ENCODE data around the gene DOK5. TPM values are rescaled to one million over a fixed set of nuclear protein-coding genes. Genes with fewer than 3 reads are reported as not detected.

The DOK5 gene
- total RNA-seq, 1 experiment from 2014 or later: 4.9 TPM

GRCh38 chr20:54467622-54468021, 7.8 kb upstream of the DOK5 start:
- CTCF ChIA-PET: no interaction called here
- no TSS peak for BruUV-seq (replicated peaks)
- intact Hi-C loops (cut with micrococcal nuclease; ENCODE audit: unreplicated experiment): no loop called here
- H3K4me1 ChIP-seq (ENCODE audit: insufficient read depth, low read length, poor library complexity, severe bottlenecking): no peaks in the 10 kb centered on the region
- H3K27ac ChIP-seq (ENCODE audit: low read depth, low read length, poor library complexity, severe bottlenecking): no peak overlapping the region
- DNase-seq (ENCODE audit: low spot score): no peak
- no peaks in the 10 kb centered on the region for H3K36me3 ChIP-seq (ENCODE audit: insufficient read depth, low read length, poor library complexity, severe bottlenecking)
- H3K4me3 ChIP-seq (ENCODE audit: low read depth, low read length, poor library complexity, severe bottlenecking): no peak overlapping the region
- TF ChIP-seq EZH2 (IDR thresholded peaks at IDR 0.05; ENCODE audit: borderline replicate concordance, low read depth, low read length, poor library complexity, severe bottlenecking) (no peak), CTCF (conservative IDR thresholded peaks at IDR 0.05; ENCODE audit: low read depth, low read length) (no peak)
- POLR2A ChIA-PET (ENCODE audit: low non-redundant PET): no interaction called here
- H3K9me3 ChIP-seq (ENCODE audit: low read depth, low read length, poor library complexity, severe bottlenecking): no peaks in the 10 kb centered on the region
- H3K27me3 ChIP-seq (replicated peaks; ENCODE audit: insufficient read depth, low read depth, low read length, poor library complexity): no peaks in the 10 kb centered on the region

- no peak for TF ChIP-seq CTCF (conservative IDR thresholded peaks at IDR 0.05; ENCODE audit: low read depth, low read length)
- TF ChIP-seq EZH2 (IDR thresholded peaks at IDR 0.05; ENCODE audit: borderline replicate concordance, low read depth, low read length, poor library complexity, severe bottlenecking): no peak
- DNase-seq (ENCODE audit: low spot score): no peak
- H3K4me3 ChIP-seq (ENCODE audit: low read depth, low read length, poor library complexity, severe bottlenecking): no peak overlapping the region
- ChIA-PET CTCF (no interaction called here), POLR2A (ENCODE audit: low non-redundant PET) (no interaction called here)
- no peak overlapping the region for H3K27ac ChIP-seq (ENCODE audit: low read depth, low read length, poor library complexity, severe bottlenecking)
- no peaks in the 10 kb centered on the region for H3K36me3 ChIP-seq (ENCODE audit: insufficient read depth, low read length, poor library complexity, severe bottlenecking)
- H3K9me3 ChIP-seq (ENCODE audit: low read depth, low read length, poor library complexity, severe bottlenecking): no peaks in the 10 kb centered on the region
- no TSS peak for BruUV-seq (replicated peaks)
- H3K27me3 ChIP-seq (replicated peaks; ENCODE audit: insufficient read depth, low read depth, low read length, poor library complexity): no peaks in the 10 kb centered on the region
- no peaks in the 10 kb centered on the region for H3K4me1 ChIP-seq (ENCODE audit: insufficient read depth, low read length, poor library complexity, severe bottlenecking)
- intact Hi-C loops (cut with micrococcal nuclease; ENCODE audit: unreplicated experiment): no loop called here
Observed at GRCh38 chr20:54468082-54468481, 7.3 kb upstream of the DOK5 start.

GRCh38 chr20:54469293-54469692, 6.1 kb upstream of the DOK5 start:
- no peak overlapping the region for H3K4me3 ChIP-seq (ENCODE audit: low read depth, low read length, poor library complexity, severe bottlenecking)
- POLR2A ChIA-PET (ENCODE audit: low non-redundant PET): no interaction called here
- no peaks in the 10 kb centered on the region for H3K9me3 ChIP-seq (ENCODE audit: low read depth, low read length, poor library complexity, severe bottlenecking)
- H3K27ac ChIP-seq (ENCODE audit: low read depth, low read length, poor library complexity, severe bottlenecking): no peak overlapping the region
- H3K4me1 ChIP-seq (ENCODE audit: insufficient read depth, low read length, poor library complexity, severe bottlenecking): no peaks in the 10 kb centered on the region
- intact Hi-C loops (cut with micrococcal nuclease; ENCODE audit: unreplicated experiment): no loop called here
- BruUV-seq (replicated peaks): no TSS peak
- H3K27me3 ChIP-seq (replicated peaks; ENCODE audit: insufficient read depth, low read depth, low read length, poor library complexity): no peaks in the 10 kb centered on the region
- DNase-seq (ENCODE audit: low spot score): no peak
- CTCF ChIA-PET: no interaction called here
- no peaks in the 10 kb centered on the region for H3K36me3 ChIP-seq (ENCODE audit: insufficient read depth, low read length, poor library complexity, severe bottlenecking)
- no peak for TF ChIP-seq EZH2 (IDR thresholded peaks at IDR 0.05; ENCODE audit: borderline replicate concordance, low read depth, low read length, poor library complexity, severe bottlenecking)
- no peak for TF ChIP-seq CTCF (conservative IDR thresholded peaks at IDR 0.05; ENCODE audit: low read depth, low read length)

Measured in A673 (cell line).